HG02840 (cell line): Measurements from ENCODE around the gene EHBP1.

Experiments used
- ATAC-seq: cut with Tn5 transposase; IDR thresholded peaks from one replicate; pipeline ENCODE4 v1.9.1; 2021; ENCODE audit warnings: mild to moderate bottlenecking, moderate library complexity, moderate number of reproducible peaks; ENCODE audit not compliant: unreplicated experiment, low FRiP score

The EHBP1 gene

DNA sequence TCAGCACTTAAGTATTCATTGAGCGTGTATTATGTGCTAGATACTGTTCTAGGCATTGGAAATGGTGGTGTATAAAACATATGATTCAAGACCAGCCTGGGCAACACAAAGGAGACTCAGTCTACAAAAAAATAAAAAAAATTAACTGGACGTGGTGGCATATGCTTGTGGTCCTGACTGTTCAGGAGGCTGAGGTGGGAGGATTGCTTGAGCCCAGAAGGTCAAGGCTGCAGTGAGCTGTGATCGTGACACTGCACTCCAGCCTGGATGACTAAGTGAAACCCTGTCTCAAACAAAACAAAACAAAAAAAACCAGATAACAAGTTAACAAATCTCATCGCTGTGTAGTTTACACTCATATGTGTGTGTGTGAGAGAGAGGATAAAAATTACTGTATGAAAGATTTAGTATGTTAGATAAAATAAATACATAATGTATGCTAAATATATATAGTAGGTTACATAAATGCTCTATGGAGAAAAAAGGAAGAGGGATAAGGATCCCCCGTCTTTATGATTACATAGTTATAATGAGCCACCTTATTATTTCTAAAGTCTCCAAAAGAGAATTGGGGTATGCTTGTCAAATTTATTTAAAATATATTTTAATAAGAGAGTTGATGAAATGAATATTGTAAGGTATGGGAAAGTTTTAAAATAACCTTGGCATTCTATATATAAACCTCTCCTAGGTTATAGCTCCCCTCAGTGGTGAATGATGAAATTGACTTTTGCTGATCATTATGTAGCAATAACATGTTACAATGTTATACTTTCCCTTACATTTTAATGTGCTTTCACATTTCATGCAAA is 69.2 kb downstream of the EHBP1 start:
- ATAC-seq = no peak

DNA sequence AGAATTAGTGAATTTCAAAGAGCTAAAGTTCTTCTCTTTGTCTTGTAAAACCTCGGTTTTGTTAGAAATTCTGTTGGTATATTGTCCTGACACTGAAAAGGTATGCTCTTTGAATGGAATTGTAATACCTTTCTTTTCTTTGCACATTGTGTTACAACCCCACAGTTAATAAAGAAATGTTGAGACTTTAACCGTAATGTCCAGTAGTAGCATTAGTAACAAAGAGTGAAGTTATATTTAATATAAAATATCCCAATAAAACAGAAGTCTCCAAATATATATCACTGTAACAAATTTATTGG is 69.8 kb downstream of the EHBP1 start:
- ATAC-seq = no peak

DNA sequence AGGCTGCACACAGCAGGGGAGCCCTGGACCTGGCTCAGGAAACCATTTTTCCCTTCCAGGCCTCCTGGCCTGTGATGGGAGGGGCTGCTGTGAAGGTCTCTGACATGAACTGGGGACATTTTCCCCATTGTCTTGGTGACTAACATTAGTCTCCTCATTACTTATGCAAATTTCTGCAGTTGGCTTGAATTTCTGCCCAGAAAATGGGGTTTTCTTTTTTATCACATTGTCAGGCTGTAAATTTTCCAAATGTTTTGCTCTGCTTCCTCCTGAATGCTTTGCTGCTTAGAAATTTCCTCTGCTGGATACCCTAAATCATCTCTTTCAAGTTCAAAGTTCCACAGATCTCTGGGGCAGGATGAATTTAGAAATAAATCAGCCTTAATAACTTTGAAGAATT is 78.2 kb downstream of the EHBP1 start:
- ATAC-seq = no peak

DNA sequence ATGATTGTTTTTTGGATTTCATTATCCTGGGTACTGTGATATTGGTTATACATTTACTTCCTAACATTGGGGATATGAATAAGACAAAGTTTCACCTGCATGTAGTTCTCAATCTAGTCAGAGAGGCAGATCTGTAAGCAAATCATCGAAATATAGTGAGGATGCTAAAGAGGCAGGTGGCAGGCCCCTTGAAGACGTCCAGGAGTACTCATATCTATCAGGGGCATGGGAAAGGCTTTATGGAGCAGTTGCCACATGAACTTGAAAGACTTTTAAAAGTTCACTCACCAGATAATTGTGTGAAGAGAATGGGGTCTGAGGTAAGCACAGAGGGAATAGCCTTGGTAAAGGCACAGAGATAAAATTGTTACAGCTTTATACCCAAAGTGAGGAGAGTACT is 78.8 kb downstream of the EHBP1 start:
- ATAC-seq = no peak

DNA sequence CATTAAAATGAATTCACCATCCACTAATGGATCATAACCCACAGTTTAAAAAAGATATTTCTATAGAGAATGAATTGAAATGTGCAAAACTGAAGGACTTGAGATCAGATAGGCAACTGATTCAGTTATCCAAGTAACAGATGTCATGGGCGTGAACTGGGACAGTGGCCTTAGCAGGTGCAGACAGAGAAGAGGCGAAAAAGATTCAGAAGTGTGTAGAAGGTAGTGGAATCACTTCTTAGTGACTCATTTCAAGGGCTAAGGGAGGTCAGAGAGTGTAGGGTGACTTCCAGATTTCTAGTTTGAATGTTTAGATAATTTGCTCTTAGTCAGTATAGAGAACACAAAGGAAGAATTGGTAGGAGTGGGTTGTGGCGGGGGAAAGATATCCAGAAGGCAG is 79.7 kb downstream of the EHBP1 start:
- no peak for ATAC-seq

DNA sequence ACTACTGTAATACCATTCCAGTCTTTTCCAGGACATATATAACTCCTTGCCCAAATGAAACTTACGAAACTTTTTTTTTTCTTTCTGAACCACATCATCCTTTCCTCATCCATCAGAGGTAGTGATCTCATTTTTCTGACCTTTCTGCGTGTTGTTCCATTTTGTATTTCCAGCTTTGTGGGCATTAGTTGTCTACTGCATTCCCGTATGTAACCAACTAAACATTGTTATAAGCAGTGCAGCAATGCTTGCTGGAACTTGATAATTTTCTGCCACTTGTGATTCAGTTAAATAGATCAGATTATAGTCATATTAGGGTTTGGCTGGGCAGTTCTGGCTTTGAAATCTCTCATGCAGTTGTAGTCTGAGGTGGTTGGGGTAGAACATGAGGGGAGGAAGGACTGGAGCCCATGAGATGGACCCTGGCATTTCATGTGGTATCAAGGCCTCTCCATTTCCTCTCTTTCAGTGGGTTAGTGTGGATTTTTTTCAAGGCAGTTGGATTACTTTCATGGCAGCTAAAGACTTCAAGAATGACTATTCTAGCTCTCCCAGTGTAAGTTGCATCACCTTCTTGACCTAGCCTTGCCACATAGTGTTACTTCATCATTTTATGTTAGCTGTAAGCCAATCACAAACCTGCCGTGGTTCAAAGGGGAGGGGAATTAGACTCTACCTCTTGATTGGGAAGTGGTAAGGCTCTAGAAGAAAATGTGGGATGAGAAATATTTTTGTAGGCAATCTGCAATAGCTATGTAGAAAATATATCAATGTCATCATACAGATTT is 80.5 kb downstream of the EHBP1 start:
- no peak for ATAC-seq

DNA sequence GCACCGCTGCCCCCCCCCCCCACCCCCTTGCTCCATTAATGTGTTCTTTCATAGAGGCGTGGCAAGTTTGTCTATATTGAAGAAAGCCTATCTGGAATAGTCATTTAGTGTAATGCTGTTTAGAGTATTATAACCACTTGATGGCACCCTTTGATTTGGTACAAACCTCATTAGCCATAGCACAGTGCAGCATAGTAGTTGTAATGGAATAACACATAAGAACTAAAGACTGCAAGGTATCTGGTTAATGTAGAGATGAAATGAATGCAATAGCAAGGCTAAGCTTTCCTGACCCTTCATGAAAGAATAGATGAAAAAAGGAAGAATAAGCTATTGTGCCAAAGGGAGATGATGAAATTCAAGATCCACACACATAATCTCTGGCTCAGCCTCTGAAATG is 81.9 kb downstream of the EHBP1 start:
- ATAC-seq = no peak

DNA sequence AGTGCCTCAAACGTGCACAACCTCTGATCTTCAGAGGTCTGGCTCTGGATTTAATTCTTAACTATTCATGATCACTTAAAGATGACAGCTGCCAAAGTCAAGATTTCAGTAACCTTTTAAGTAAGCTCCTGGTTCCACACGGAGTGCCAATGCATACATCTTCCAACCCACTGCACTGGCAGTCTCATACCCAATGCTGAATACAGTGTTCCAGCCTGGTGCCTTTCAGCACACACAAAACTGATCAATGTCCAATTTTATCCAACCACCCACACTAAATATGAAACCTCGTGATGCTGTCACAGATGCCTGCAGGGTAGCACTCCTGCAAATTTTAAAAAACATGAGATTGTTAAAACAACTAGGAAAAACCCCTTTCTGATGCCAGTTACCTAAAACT is 84.0 kb downstream of the EHBP1 start:
- ATAC-seq = no peak

DNA sequence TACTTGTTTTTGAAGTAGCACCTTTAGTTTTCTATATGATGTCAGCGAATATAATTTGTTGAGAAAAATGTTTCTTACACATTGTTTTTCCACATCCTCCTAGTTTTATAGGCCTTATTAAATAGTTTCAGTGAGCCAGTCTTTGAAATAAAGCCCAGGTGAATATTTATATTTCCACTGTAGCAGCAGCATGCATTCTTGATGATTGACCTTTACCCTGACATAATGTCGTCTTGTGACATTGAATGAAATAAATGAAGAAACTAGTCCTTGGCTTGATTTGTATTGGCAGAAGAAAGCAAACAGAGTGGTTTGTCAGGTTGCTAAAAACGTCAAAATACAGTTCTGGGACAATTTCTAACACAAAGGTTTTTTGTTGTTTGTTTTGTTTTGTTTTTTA is 84.4 kb downstream of the EHBP1 start:
- no peak for ATAC-seq

DNA sequence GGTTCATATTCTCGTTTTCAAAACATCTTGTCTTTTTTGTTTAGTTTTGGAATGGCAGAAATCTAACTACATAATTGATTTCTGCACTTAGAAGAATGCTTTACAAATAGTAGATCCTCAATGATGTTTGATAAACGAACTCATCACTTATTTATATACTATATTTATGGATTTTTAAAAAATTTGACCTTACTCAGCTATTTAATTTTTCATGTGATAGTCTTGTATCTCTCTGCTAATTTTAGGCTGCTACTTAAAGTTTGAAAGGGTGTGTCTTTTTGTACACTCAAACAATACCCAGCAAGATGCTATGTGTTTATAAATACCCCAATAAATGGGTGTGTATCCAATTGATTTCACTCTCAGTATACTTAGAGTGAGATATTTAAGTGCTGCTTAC is 86.9 kb downstream of the EHBP1 start:
- ATAC-seq = no peak

DNA sequence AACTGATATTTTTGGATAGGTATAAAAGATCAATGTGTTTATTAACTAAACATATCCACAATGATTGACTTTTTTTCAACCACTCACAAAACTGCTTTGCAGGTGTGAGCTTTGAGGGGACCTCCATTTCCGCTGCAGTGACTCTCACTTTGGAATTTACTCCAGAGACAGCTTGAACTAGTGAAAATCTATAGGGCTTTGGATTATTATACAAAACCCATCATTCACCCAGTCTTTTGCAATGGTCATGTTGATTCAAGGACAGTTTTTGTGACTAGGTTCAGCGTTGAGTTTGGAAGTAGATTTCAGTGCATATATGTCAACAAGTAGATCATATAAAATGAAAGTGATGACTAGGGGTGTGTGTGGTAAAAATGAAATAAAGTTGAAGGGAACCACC is 87.7 kb downstream of the EHBP1 start:
- no peak for ATAC-seq

DNA sequence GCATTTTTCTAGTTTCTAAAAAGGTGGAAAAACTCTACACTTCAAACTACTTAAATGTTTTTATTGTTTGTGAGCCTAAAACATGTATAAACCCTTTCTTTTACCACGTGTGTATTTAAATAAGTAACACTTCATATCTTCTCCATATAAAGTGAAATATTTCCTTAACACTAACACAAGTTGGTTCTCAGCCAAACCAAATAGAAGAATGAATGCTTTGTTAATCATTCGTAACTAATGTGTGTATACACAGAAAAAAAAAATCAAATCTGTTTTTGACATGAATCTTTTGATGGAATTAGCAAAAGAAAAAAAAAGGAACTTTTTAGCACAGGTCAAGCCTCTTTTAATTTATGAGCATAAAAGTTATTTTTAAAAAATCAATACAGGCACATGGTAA is 89.3 kb downstream of the EHBP1 start:
- ATAC-seq = no peak

DNA sequence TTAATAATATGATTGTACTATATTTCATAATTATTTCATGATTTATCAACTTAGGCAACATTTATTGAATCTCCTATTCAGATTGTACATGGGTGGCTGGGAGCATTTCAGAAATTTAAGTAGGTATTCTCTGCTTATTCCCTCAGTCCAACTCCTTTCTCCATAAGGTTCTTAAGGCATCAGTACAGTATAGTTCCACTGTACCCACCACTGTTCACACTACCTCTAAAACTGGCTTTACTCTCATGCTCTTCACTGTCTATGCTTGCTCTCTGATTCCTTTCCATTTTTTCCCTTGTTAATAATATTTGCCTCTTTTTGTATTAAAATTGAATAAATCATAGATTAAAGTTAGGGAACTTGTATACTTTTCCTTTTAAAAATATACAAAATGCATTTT is 89.8 kb downstream of the EHBP1 start:
- no peak for ATAC-seq

DNA sequence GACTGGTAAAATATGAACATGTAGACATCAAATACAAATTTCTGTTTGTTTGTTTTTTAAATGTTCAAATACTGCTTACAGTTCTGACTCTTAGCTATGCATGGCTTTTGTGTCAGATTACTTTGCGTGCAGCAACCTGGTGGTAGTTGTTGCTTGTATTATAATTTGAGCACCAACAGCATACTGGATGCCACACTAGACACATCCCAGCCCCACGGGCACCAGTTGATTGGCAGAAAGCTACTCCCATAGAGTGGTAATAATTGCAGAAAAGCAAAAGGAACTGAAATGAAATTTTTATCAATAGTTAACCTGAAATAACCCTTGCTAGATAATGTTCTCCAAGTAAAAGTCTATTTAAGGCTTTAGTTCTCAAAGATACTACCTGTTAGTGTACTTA is 91.6 kb downstream of the EHBP1 start:
- ATAC-seq = no peak

DNA sequence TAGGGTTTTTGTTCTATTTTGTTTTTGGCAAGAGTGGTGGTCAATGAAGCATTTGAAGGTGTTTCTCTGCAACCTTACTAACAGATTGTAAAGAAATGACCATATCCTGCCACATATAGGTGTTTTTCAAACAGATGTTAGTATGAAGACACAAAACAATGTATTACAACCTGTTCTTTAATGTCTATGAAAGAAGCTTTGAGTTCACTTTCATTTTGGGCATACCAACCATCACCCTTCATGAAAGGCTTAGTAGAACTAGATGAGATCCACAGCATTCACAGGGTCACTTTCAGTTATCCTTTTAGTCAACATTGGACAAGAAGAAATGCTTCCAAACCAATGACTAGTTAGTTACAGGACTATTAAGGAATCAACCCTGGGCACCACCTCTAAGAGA is 95.1 kb downstream of the EHBP1 start:
- ATAC-seq = no peak

DNA sequence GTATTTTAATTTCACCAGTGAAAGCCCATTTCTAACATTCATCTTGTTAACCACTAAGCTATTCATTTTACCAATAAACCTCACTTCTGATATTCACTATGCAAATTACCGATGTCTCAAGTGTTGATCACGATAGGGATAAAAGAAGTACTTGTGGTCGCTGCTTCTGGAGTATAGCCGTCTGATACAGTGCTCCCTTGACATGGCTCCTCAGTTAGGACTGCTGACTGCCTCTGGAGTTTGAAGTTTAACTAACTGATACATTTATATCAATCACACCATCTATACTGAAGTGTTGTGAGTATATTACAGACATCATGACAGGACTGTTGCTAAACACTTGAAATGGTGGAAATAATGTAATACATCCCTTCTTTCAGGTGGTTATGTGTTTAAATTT is 95.6 kb downstream of the EHBP1 start:
- ATAC-seq = no peak

DNA sequence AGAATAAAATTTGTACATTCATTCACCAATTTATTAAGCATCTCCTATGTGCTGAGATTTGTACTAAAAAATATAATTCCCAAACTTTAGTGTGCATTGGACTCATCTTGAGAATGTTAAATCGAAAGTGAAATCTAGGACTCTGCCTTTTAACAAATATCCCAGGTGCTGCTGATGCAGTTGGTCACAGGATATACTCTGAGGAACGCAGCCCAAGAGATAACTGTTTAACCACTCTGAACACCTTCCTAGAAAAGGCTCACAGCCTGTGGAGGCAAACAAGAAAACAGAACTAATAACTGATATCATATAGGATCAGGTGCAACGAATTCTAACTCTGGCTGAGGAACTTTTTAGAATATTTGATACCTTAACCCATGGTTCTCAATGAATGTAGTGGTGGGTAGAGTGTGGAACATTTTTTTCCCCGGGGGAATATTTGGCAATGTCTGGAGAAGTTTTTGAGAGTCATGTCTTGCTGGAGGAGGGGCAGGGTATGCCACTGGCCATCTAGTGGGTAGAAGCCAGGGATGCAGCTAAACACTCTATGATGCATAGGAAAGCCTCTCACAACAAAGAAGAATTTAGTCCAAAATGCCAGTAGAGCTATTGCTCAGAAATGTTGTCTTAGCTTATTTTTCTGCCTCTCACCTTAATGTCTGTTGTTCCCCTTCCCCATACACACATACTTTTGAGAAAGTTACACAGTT is 96.5 kb downstream of the EHBP1 start:
- no peak for ATAC-seq

DNA sequence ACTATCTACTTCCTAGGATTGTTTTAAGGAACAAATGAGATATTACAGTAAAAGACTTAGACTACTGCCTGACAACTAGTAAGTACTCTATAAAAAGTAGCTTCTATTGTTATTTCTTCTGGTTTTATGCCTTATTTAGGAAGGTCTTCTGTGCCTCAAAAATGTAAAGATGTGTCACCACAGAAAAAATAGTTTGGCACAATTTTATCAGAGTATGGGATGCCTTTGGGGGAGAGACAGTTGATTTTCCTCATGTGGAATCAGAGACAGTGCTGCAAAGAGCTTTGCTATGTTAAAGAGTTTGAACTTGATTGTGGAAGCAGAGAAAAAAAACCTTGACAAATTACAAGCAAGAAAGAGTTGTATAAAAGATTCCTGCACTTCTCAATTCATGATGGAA is 98.4 kb downstream of the EHBP1 start:
- ATAC-seq = no peak

DNA sequence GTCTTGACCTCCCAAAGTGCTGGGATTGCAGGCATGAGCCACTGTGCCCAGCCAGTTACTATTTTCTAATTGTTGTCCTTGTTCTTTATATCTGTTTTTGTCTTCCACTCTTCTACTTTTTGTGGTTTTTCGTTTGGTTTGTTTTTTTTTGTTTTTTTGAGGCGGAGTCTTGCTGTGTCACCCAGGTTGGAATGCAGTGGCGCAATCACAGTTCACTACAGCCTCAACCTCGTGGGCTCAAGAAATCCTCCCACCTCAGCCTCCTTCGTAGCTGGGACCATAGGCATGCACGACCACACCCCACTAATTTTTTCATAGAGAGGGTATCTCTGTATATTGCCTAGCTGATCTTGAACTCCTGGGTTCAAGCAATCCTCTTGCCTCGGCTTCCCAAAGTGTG is 100.7 kb downstream of the EHBP1 start:
- ATAC-seq = no peak

DNA sequence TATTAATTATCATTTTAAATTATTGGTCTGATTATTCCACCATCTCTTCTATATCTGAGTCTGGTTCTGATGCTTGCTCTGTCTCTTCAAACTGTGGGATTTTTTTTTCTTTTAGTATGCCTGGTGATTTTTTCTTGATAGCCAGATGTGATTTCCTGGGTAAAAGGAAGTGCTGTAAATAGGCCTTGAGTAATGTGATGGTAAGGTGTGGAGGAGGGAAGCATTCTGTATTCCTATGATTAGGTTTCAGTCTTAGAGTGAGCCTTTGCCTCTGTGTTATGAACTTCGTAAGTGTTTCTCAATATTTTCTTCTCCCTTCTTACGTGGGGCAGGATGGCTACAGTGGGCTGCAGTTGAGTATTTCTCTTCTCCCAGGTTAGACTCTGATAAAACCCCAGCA is 103.0 kb downstream of the EHBP1 start:
- no peak for ATAC-seq

DNA sequence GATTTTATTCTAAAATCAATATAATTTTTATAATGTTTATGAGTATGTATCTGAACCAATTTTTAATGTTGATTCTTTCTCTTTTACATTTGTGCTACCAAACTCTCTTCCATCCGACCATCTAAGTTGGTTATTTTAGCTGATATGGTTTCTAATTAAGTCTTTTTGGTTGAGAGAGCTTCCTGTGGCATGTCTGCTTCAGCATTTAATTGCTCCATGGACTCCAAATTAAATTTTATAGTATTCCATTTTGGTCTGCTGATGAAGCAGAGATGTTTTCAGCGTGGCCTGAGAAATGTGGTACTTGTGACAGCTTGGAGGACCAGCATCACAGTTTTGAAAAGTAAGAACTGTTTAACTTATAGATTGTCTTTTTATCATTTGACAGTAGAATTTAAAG is 105.6 kb downstream of the EHBP1 start:
- no peak for ATAC-seq

DNA sequence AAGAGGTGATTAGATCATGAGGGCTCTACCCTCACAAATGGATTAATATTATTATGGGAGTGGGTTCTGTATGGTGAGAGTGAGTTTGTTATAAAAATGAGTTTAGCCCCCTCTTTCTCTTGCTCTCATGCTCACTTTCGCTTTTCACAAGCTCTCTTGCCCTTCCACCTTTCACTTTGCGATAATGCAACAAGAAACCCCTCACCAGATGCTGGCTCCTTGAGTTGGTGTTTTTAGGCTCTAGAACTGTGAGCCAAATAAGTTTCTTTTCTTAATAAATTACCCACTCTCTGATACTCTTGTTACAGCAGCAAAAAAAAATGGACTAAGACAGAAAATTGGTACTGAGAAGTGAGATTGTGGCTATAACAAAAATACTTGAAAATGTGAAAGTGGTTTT is 106.5 kb downstream of the EHBP1 start:
- no peak for ATAC-seq
